HG03175 (cell line): ENCODE results near the gene VIT.

Source experiments
- ATAC-seq: cut with Tn5 transposase; IDR thresholded peaks from one replicate; pipeline ENCODE4 v1.9.1; 2021; ENCODE audit warnings: mild to moderate bottlenecking, moderate library complexity; ENCODE audit not compliant: unreplicated experiment

The VIT gene

GRCh38 chr2:36708041-36708741 lies 11.7 kb downstream of the VIT start:
- ATAC-seq = no peak

GRCh38 chr2:36710858-36711515 lies 14.5 kb downstream of the VIT start:
- ATAC-seq = no peak

- ATAC-seq = no peak
Measured at GRCh38 chr2:36711741-36712314, 15.3 kb downstream of the VIT start.

- ATAC-seq = no peak
Measured at GRCh38 chr2:36713310-36713709, 16.8 kb downstream of the VIT start.

GRCh38 chr2:36716111-36716510 lies 19.6 kb downstream of the VIT start:
- ATAC-seq = no peak

- no peak for ATAC-seq
Measured at GRCh38 chr2:36717603-36718266, 21.2 kb downstream of the VIT start.

- no peak for ATAC-seq
Measured at GRCh38 chr2:36727550-36727949, 31.0 kb downstream of the VIT start.

- no peak for ATAC-seq
Measured at GRCh38 chr2:36729067-36729466, 32.6 kb downstream of the VIT start.

GRCh38 chr2:36731941-36732672 lies 35.6 kb downstream of the VIT start:
- no peak for ATAC-seq

- no peak for ATAC-seq
Measured at GRCh38 chr2:36732673-36733036, 36.1 kb downstream of the VIT start.

GRCh38 chr2:36733215-36733614 lies 36.7 kb downstream of the VIT start:
- no peak for ATAC-seq

- no peak for ATAC-seq
Measured at GRCh38 chr2:36734304-36734703, 37.8 kb downstream of the VIT start.

GRCh38 chr2:36737131-36737750 lies 40.7 kb downstream of the VIT start:
- ATAC-seq = no peak

GRCh38 chr2:36740061-36740460 lies 43.6 kb downstream of the VIT start:
- ATAC-seq = no peak

GRCh38 chr2:36741188-36741837 lies 44.8 kb downstream of the VIT start:
- ATAC-seq = no peak

- ATAC-seq = no peak
Measured at GRCh38 chr2:36743954-36744353, 47.4 kb downstream of the VIT start.

GRCh38 chr2:36748166-36748565 lies 51.7 kb downstream of the VIT start:
- ATAC-seq = no peak

- ATAC-seq = no peak
Measured at GRCh38 chr2:36750101-36750500, 53.6 kb downstream of the VIT start.

- ATAC-seq = no peak
Measured at GRCh38 chr2:36753706-36754221, 57.3 kb downstream of the VIT start.

- ATAC-seq = no peak
Measured at GRCh38 chr2:36754578-36754977, 58.1 kb downstream of the VIT start.
